ENCODE measurements around the gene CREG2.

Gene CREG2

GRCh38 chr2:101419096-101419663, 31.9 kb upstream of the CREG2 start:
- H3K36me3 ChIP-seq (ENCODE audit: insufficient read depth) = no peaks in the 10 kb centered on the region
- peak; percentile 75 for TF ChIP-seq CTCF (conservative IDR thresholded peaks at IDR 0.05; ENCODE audit: low read depth, low read length)
- H3K9ac ChIP-seq = no peak overlapping the region
- no peak overlapping the region for H3K4me3 ChIP-seq (IDR thresholded peaks at IDR 0.05; ENCODE audit: insufficient read depth, low read depth, low read length)
- H3K4me2 ChIP-seq = no peak overlapping the region
- H3K27me3 ChIP-seq (ENCODE audit: insufficient read depth, low read depth) = no peaks in the 10 kb centered on the region
- no peaks in the 10 kb centered on the region for H3K4me1 ChIP-seq (ENCODE audit: low read depth, poor library complexity, severe bottlenecking)
- no peak overlapping the region for H2AFZ ChIP-seq (ENCODE audit: low read depth)
- no peaks in the 10 kb centered on the region for H3K79me2 ChIP-seq (ENCODE audit: insufficient read depth, low read depth)
- no peaks in the 10 kb centered on the region for H4K20me1 ChIP-seq (ENCODE audit: insufficient read depth)
- no peak overlapping the region for H3K27ac ChIP-seq

- Histone ChIP-seq H3K4me3 (IDR thresholded peaks at IDR 0.05; ENCODE audit: insufficient read depth, low read depth, low read length) (no peak overlapping the region), H3K36me3 (ENCODE audit: insufficient read depth) (no peaks in the 10 kb centered on the region), H4K20me1 (ENCODE audit: insufficient read depth) (no peaks in the 10 kb centered on the region), H3K9ac (no peak overlapping the region), H2AFZ (ENCODE audit: low read depth) (no peak overlapping the region), H3K27ac (no peak overlapping the region), H3K27me3 (ENCODE audit: insufficient read depth, low read depth) (no peaks in the 10 kb centered on the region), H3K79me2 (ENCODE audit: insufficient read depth, low read depth) (no peaks in the 10 kb centered on the region), H3K4me1 (ENCODE audit: low read depth, poor library complexity, severe bottlenecking) (no peaks in the 10 kb centered on the region), H3K4me2 (no peak overlapping the region)
- no peak for TF ChIP-seq CTCF (conservative IDR thresholded peaks at IDR 0.05; ENCODE audit: low read depth, low read length)
Measured at GRCh38 chr2:101418460-101419095, 31.3 kb upstream of the CREG2 start.

GRCh38 chr2:101416609-101417008, 29.3 kb upstream of the CREG2 start:
- H3K4me1 ChIP-seq (ENCODE audit: low read depth, poor library complexity, severe bottlenecking) = no peaks in the 10 kb centered on the region
- no peaks in the 10 kb centered on the region for H3K36me3 ChIP-seq (ENCODE audit: insufficient read depth)
- H3K4me2 ChIP-seq = no peak overlapping the region
- no peak overlapping the region for H3K9ac ChIP-seq
- H3K4me3 ChIP-seq (IDR thresholded peaks at IDR 0.05; ENCODE audit: insufficient read depth, low read depth, low read length) = no peak overlapping the region
- no peaks in the 10 kb centered on the region for H3K27me3 ChIP-seq (ENCODE audit: insufficient read depth, low read depth)
- no peaks in the 10 kb centered on the region for H3K79me2 ChIP-seq (ENCODE audit: insufficient read depth, low read depth)
- TF ChIP-seq CTCF (conservative IDR thresholded peaks at IDR 0.05; ENCODE audit: low read depth, low read length) = no peak
- no peaks in the 10 kb centered on the region for H4K20me1 ChIP-seq (ENCODE audit: insufficient read depth)
- H2AFZ ChIP-seq (ENCODE audit: low read depth) = no peak overlapping the region
- no peak overlapping the region for H3K27ac ChIP-seq

- Histone ChIP-seq H3K79me2 (ENCODE audit: insufficient read depth, low read depth) (no peaks in the 10 kb centered on the region), H3K4me2 (no peak overlapping the region), H3K36me3 (ENCODE audit: insufficient read depth) (no peaks in the 10 kb centered on the region), H3K27ac (no peak overlapping the region), H4K20me1 (ENCODE audit: insufficient read depth) (no peaks in the 10 kb centered on the region), H3K4me3 (IDR thresholded peaks at IDR 0.05; ENCODE audit: insufficient read depth, low read depth, low read length) (no peak overlapping the region), H3K9ac (no peak overlapping the region), H3K27me3 (ENCODE audit: insufficient read depth, low read depth) (no peaks in the 10 kb centered on the region), H3K4me1 (ENCODE audit: low read depth, poor library complexity, severe bottlenecking) (no peaks in the 10 kb centered on the region), H2AFZ (ENCODE audit: low read depth) (no peak overlapping the region)
- TF ChIP-seq CTCF (conservative IDR thresholded peaks at IDR 0.05; ENCODE audit: low read depth, low read length) = no peak
Measured at GRCh38 chr2:101415884-101416283, 28.6 kb upstream of the CREG2 start.
